ENCODE data around the gene CYP46A1.
"Not testable (repeated sequence)": the region's sequence is repeated elsewhere in the genome, so short reads cannot be mapped to it uniquely, and the experiment has no call there.

The CYP46A1 gene

DNA sequence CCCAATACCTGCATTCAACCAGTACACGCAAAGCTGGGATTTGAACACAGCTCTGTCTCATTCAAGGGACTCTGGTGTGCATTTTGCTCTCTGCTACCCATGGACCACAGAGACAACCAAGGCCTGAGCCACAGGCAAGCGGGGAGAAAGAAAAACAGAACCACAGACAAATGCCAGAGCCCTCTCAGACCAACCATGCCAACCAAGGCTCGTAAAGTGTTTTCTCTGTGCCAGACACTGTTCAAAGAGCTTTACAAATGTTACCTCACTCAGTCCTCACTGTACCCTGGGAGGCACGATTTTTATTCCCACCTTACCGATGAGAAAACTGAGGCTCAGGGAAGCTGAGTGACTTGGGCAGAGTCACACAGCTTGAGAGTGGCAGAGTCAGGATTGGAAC is 76.7 kb downstream of the CYP46A1 start:
- no peak for DNase-seq

DNA sequence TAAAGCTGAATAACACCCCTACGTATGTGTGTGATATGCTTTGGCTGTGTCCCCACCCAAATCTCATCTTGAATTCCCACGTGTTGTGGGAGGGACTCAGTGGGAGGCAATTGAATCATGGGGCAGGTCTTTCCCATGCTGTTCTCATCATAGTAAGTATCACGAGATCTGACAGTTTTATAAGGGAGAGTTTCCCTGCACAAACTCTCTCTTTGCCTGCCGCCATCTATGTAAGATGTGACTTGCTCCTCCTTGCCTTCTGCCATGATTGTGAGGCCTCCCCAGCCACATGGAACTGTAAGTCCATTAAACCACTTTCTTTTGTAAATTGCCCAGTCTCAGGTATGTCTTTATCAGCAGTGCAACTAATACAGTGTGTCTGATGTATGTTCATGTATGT is 78.8 kb downstream of the CYP46A1 start:
- DNase-seq = not testable (repeated sequence)

GRCh38 chr14:99763527-99764221 is 79.6 kb downstream of the CYP46A1 start:
- DNase-seq = no peak

DNA sequence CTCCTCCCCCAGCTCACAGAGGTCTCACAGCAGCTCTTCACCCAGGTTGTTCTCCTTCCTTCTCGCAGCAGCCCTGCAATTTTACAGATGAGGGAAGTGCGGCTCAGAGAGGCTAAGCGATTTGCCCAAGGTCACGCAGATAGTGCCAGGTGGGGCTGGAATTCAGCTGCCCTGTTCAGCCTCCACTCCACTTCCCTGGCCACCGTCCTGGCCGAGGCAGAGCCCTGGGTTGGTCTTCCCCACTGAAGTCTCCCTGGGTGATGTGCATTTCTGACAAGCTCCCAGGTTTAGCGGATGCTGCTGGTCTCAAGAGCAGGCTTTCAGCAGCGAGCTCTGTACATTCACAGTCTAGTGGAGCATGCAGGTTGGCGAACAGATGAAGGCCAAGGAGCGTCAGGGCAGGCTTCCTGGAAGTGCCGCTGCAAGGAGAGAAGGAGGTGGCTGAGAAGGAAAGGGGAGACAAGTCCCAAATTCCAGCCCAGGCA is 80.2 kb downstream of the CYP46A1 start:
- DNase-seq = no peak

GRCh38 chr14:99768381-99768780 is 84.3 kb downstream of the CYP46A1 start:
- peak; percentile 44 for DNase-seq

- no peak for DNase-seq
Observed at GRCh38 chr14:99769123-99769522, 85.0 kb downstream of the CYP46A1 start.

DNA sequence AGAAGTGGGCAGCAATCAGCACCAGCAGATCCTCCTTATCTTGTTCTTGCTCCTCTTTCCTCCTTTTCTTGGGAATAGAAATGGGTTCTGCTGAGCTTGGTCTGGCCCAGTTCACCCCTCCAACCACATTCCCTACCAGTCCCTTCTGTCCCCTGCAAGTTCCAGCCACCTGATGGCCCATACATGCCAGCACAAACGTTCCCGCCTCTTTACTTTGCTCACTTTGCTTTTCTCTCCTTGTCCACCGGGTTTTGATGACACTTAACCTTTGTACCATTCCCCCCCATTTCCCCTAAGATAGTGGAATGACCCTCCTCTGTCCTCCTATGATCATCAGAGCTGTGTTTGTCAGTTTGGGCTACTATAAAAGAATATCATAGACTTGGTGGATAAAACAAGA is 85.7 kb downstream of the CYP46A1 start:
- no peak for DNase-seq

DNA sequence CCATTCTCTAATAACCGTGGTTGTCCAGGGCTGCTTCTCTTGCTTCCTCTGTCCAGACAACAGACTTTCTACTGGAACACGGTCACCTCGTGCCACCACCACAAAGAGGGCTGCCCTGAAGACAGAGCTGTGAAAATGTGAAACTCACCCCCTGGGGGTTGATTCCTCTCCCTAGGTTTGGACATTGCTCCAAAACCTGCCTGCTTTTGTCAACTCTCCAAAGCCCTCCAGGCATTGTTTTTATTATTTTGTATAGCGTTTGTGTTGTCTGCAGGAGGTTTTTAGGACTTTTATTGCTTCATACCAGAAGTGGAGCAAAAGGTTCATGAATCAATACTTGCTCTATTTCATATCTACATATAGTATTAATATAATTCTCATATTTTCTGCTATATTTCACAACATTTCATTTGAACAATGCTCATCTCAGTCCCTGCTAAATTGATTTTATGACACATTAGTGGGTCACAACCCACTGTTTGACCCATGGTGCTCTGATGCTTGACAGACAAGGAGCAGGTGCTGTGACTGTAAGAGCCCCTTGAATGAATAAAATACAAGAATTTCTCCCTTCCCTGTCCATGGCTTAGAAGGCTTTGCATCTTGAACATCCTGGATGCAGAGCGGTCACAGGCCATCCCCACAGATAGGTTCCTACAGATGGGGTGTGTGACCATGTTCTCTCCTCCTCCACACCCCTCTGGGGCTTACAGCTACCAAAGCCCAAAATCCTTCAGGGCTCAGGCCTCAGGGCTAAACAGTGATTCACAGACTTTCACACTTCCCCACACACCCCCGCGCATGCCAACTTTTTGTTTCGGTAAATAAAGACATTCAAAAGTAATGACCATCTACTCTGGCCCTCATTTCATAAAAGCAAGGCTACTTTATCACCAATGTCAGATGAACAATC is 88.5 kb downstream of the CYP46A1 start:
- no peak for DNase-seq

- no peak for DNase-seq
Observed at GRCh38 chr14:99773521-99774497, 89.7 kb downstream of the CYP46A1 start.

- no peak for DNase-seq
Observed at GRCh38 chr14:99774556-99775307, 90.6 kb downstream of the CYP46A1 start.

- no peak for DNase-seq
Observed at GRCh38 chr14:99775351-99775750, 91.3 kb downstream of the CYP46A1 start.
